ENCODE data around the gene EYA2. TPM values are rescaled to one million over a fixed set of nuclear protein-coding genes. Genes with fewer than 3 reads are reported as not detected.
"Not testable (repeated sequence)": the region's sequence is repeated elsewhere in the genome, so short reads cannot be mapped to it uniquely, and the experiment has no call there.

Gene EYA2
- total and polyA plus RNA-seq, 4 donors, result 1.6 to 4.4 (median 2.1) TPM

DNA sequence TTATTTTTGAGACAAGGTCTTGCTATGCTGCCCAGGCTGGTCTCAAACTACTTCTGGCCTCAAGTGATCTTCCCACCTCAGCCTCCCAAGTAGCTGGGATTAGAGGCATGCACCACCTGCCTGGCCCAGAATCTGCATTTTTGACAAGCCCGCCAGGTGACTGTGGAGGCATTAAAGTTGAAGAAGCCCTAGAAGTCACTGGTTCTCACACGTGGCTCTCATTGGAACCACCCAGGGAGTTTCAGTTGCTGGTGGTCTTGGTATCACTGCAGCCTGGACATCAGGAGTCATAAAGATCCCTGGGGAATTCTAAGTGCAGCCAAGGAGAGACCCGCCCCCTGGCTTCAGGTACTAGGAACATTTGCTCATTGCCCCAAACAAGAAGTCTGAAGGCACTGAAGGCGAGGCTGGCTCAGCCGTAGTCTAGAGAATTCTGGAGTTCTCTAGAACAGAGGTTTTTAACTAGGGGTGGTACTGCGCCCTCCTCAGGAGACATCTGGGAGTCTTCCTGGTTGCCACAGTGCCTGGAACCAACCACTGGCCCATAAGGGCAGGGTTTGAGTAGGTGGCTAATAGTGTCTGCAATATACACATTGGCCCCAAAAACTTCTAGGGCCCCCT, 279.1 kb downstream of the EYA2 start:
- TF ChIP-seq, protein P1, sequence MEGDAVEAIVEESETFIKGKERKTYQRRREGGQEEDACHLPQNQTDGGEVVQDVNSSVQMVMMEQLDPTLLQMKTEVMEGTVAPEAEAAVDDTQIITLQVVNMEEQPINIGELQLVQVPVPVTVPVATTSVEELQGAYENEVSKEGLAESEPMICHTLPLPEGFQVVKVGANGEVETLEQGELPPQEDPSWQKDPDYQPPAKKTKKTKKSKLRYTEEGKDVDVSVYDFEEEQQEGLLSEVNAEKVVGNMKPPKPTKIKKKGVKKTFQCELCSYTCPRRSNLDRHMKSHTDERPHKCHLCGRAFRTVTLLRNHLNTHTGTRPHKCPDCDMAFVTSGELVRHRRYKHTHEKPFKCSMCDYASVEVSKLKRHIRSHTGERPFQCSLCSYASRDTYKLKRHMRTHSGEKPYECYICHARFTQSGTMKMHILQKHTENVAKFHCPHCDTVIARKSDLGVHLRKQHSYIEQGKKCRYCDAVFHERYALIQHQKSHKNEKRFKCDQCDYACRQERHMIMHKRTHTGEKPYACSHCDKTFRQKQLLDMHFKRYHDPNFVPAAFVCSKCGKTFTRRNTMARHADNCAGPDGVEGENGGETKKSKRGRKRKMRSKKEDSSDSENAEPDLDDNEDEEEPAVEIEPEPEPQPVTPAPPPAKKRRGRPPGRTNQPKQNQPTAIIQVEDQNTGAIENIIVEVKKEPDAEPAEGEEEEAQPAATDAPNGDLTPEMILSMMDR (IDR thresholded peaks at IDR 0.05; ENCODE audit: control extremely low read depth, extremely low read depth), result no peak
- H3K9ac ChIP-seq (ENCODE audit: insufficient read depth in 1 of 2, low read length in 2 of 2), result no peak overlapping the region
- H3K4me1 ChIP-seq (ENCODE audit: control insufficient read depth in 5 of 5, insufficient read depth in 5 of 5, low read length in 5 of 5), result peaks cover 0 to 5% (median 0%) of the 10 kb centered on the region in 5 donors
- H3K9me3 ChIP-seq (ENCODE audit: control insufficient read depth in 4 of 4, insufficient read depth in 3 of 4, low read length in 3 of 4), result no peaks in the 10 kb centered on the region
- H3K36me3 ChIP-seq (ENCODE audit: control insufficient read depth in 4 of 4, insufficient read depth in 4 of 4, low read length in 4 of 4), result no peaks in the 10 kb centered on the region
- no peaks in the 10 kb centered on the region for H3K27me3 ChIP-seq (ENCODE audit: control insufficient read depth in 3 of 3, insufficient read depth in 3 of 3, low read length in 2 of 3)
- WGBS, 2 donors, result 87 to 90% methylated on average over 6 of the region's 6 CpGs
- no peak for DNase-seq
- no peak overlapping the region for H3K4me3 ChIP-seq
- H3K27ac ChIP-seq (ENCODE audit: low read depth in 1 of 2, low read length in 1 of 2), result no peak overlapping the region
- ATAC-seq (ENCODE audit: insufficient read depth, low FRiP score), result no peak

- Histone ChIP-seq H3K4me3 (no peak overlapping the region), H3K27me3 (ENCODE audit: control insufficient read depth in 3 of 3, insufficient read depth in 3 of 3, low read length in 2 of 3) (no peaks in the 10 kb centered on the region), H3K4me1 (ENCODE audit: control insufficient read depth in 5 of 5, insufficient read depth in 5 of 5, low read length in 5 of 5) (peaks cover 0 to 5% (median 0%) of the 10 kb centered on the region in 5 donors), H3K27ac (ENCODE audit: low read depth in 1 of 2, low read length in 1 of 2) (no peak overlapping the region), H3K9ac (ENCODE audit: insufficient read depth in 1 of 2, low read length in 2 of 2) (no peak overlapping the region), H3K36me3 (ENCODE audit: control insufficient read depth in 4 of 4, insufficient read depth in 4 of 4, low read length in 4 of 4) (no peaks in the 10 kb centered on the region), H3K9me3 (ENCODE audit: control insufficient read depth in 4 of 4, insufficient read depth in 3 of 4, low read length in 3 of 4) (no peaks in the 10 kb centered on the region)
- TF ChIP-seq, protein P1 (IDR thresholded peaks at IDR 0.05; ENCODE audit: control extremely low read depth, extremely low read depth), result no peak
- 71 to 86% methylated on average over 21 of the region's 21 CpGs for WGBS, 2 donors
- peak in 1 of 3 donors; percentile 53 for DNase-seq
- ATAC-seq (ENCODE audit: insufficient read depth, low FRiP score), result no peak
Observed at GRCh38 chr20:47174456-47175243, 280.0 kb downstream of the EYA2 start.

DNA sequence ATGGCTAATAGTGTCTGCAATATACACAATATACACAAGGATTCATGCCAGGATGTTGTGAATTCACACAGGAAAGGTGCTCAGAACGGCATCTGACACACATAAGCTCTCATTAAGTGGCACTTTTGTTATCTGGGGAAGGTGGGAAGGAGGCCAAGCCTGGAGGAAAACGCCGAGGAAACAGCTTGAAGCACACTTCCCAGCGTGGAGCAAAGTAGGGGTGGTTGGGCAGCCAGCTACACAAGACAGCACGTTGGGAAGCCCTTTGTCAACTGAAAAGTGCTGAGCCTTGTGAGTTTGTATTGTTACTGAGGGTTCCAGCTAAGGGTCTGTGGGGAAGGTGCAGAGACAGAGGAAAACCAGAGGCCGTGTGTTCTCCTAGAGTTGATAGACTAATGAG, 280.9 kb downstream of the EYA2 start:
- H3K27me3 ChIP-seq (ENCODE audit: control insufficient read depth in 3 of 3, insufficient read depth in 3 of 3, low read length in 2 of 3), result no peaks in the 10 kb centered on the region
- H3K4me3 ChIP-seq, result no peak overlapping the region
- DNase-seq (peak; percentile 40 to 75 (median 46)), ATAC-seq (ENCODE audit: insufficient read depth, low FRiP score) (peak; percentile 29)
- TF ChIP-seq, protein P1 (IDR thresholded peaks at IDR 0.05; ENCODE audit: control extremely low read depth, extremely low read depth), result no peak
- 22 to 23% methylated on average over 6 of the region's 6 CpGs for WGBS, 2 donors
- H3K9ac ChIP-seq (ENCODE audit: insufficient read depth in 1 of 2, low read length in 2 of 2), result no peak overlapping the region
- H3K9me3 ChIP-seq (ENCODE audit: control insufficient read depth in 4 of 4, insufficient read depth in 3 of 4, low read length in 3 of 4), result no peaks in the 10 kb centered on the region
- H3K4me1 ChIP-seq (ENCODE audit: control insufficient read depth in 5 of 5, insufficient read depth in 5 of 5, low read length in 5 of 5), result peaks cover 0 to 5% (median 0%) of the 10 kb centered on the region in 5 donors
- no peaks in the 10 kb centered on the region for H3K36me3 ChIP-seq (ENCODE audit: control insufficient read depth in 4 of 4, insufficient read depth in 4 of 4, low read length in 4 of 4)
- H3K27ac ChIP-seq (ENCODE audit: low read depth in 1 of 2, low read length in 1 of 2), result no peak overlapping the region

DNA sequence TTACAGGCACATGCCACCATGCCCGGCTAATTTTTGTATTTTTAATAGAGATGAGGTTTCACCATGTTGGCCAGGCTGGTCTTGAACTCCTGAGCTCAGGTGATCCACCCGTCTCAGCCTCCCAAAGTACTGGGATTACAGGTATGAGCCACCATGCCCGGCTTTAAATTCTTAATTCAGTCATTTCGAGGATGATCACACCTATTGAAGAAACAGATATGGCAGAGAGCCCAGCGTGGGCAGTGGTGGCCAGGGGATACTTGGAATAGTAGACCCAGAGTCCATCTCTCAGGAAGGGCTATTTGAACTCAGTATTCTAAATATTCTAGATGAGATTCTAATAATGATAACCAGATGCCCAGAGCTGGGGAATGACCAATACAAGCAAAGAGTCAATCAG, 281.6 kb downstream of the EYA2 start:
- not testable (repeated sequence) for H3K9me3 ChIP-seq (ENCODE audit: control insufficient read depth in 4 of 4, insufficient read depth in 3 of 4, low read length in 3 of 4); H3K27ac ChIP-seq (ENCODE audit: low read depth in 1 of 2, low read length in 1 of 2); H3K27me3 ChIP-seq (ENCODE audit: control insufficient read depth in 3 of 3, insufficient read depth in 3 of 3, low read length in 2 of 3); H3K36me3 ChIP-seq (ENCODE audit: control insufficient read depth in 4 of 4, insufficient read depth in 4 of 4, low read length in 4 of 4); DNase-seq; H3K4me1 ChIP-seq (ENCODE audit: control insufficient read depth in 5 of 5, insufficient read depth in 5 of 5, low read length in 5 of 5); H3K4me3 ChIP-seq; ATAC-seq (ENCODE audit: insufficient read depth, low FRiP score); H3K9ac ChIP-seq (ENCODE audit: insufficient read depth in 1 of 2, low read length in 2 of 2)
- WGBS, 2 donors, result 70 to 85% methylated on average over 5 of the region's 5 CpGs
